RWPE1 (cell line): Measurements from ENCODE around the gene OTUD3.

Experiments used
- CTCF ChIA-PET: fragments of 350-600 bp; sonication (Branson Sonifier 250); formaldehyde crosslinking; extraction: SDS; loops from one replicate; lab custom pipeline; 2021; lab: Yijun Ruan, JAX
- POLR2A ChIA-PET: fragments of 400-600 bp; formaldehyde crosslinking; extraction: SDS; loops from one replicate; lab custom pipeline; 2020; ENCODE audit warnings: antibody characterized with exemption; ENCODE audit not compliant: low non-redundant PET; lab: Yijun Ruan, JAX
- DNase-seq: peaks from one replicate; pipeline ENCODE4 v3.0.0; 2012; ENCODE audit warnings: low spot score
- H3K27ac ChIP-seq: fragments of 450-650 bp; 2 replicates; pipeline ENCODE4 v1.5.1; 2017
- CTCF ChIP-seq: fragments of 450-650 bp; conservative IDR thresholded peaks from 2 replicates; pipeline ENCODE4 v1.5.1; 2017; ENCODE audit warnings: low read depth, mild to moderate bottlenecking

Gene OTUD3

GRCh38 chr1:19960591-19960990 is 78.4 kb downstream of the OTUD3 start:
- H3K27ac ChIP-seq = no peak overlapping the region
- TF ChIP-seq CTCF = no peak
- POLR2A ChIA-PET = no interaction called here
- CTCF ChIA-PET = no interaction called here
- DNase-seq = no peak
